ENCODE results near the gene ARHGAP44. TPM values are rescaled to one million over a fixed set of nuclear protein-coding genes. Genes with fewer than 3 reads are reported as not detected.

ARHGAP44 gene
- total and polyA plus RNA-seq, 8 donors = 2.8 to 239 (median 7.4) TPM

DNA sequence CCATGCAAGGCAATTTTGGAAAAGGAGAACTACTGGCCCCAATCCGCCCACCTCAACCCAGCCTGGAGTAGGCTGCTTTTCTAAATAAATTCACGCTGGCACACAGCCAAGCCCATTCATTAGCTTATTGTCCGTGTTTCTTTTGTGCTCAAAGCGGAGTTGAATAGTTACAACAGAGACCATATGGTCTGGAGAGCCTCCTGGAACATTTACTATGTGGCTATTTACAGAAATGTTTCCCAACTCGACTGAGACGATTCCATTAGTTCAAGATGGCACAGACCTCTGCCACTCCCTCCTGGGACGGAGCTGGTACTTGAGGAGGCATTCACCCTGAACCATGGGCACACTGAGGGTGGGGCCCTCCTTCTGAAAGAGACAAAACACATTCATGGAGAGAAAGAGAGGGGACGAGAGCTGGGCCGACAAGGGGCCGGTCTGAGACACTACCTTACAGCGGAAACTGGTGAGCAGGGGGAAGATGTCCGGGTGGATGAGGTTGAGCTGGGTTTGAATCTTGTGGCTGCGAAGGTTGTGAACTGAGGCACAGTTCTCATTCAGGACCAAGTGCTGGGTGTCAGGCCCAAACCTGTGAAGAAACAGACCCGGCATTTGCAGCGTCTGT is 212.8 kb downstream of the ARHGAP44 start:
- Histone ChIP-seq H3K36me3 (peaks cover 77 to 100% (median 100%) of the 10 kb centered on the region in 4 donors), H3K4me3 (no peak overlapping the region), H3K27ac (no peak overlapping the region), H3K9me3 (no peaks in the 10 kb centered on the region), H3K4me1 (peaks cover 0 to 17% (median 4%) of the 10 kb centered on the region in 4 donors), H3K27me3 (no peaks in the 10 kb centered on the region)
- intact Hi-C loops (cut with DNase I; ENCODE audit: low total_unique reads) = loop anchor here (10.0 kb wide), 1 partner anchor 457 kb away; no protein-coding TSS in a partner anchor
- WGBS, 5 donors = 59 to 65% (median 63%) methylated on average over 15 of the region's 15 CpGs
- DNase-seq = peak in 1 of 2 donors; percentile 39
- no peak for TF ChIP-seq POLR2A (IDR thresholded peaks at IDR 0.05)

DNA sequence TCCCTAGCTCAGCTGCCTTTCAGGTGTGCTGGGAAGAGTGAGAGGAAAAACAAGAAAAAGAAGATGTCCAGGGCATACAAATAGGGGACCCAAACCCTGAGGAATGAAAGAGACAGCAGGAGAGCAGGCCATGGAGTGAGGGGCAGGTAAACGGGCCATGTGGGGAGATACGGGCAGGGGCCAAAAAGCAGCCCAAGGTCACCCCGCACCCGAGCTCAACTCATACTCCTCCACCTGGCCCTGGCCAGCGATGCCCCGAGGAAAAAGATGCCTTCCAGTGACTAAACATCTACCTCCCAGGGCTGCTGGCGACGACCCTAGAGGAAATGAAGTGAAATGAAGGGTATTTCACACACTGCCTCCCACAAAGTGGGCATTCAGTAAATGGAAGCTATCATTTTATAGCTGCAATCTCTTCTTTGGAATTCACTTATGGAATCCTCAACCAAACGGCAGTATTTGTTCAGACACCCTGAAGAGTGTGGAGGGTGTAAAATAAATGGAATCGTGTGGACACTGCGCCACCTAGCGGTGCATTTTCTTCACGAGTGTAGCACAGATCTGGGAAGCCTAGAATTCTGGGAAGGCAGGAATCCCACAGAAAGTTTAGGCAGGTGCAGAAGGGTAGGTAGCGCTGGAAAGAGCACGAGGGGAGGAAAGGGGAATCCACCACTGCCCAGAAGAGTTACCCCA is 213.6 kb downstream of the ARHGAP44 start:
- H3K4me3 ChIP-seq = no peak overlapping the region
- intact Hi-C loops (cut with DNase I; ENCODE audit: low total_unique reads) = loop anchor here (10.0 kb wide), 1 partner anchor 458 kb away; no protein-coding TSS in a partner anchor
- no peak overlapping the region for H3K27ac ChIP-seq
- WGBS, 5 donors = 41 to 51% (median 48%) methylated on average over 15 of the region's 15 CpGs
- peak; percentile 84 to 90 for DNase-seq
- H3K9me3 ChIP-seq = no peaks in the 10 kb centered on the region
- no peak for TF ChIP-seq POLR2A (IDR thresholded peaks at IDR 0.05)
- TF ChIP-seq, protein P1, sequence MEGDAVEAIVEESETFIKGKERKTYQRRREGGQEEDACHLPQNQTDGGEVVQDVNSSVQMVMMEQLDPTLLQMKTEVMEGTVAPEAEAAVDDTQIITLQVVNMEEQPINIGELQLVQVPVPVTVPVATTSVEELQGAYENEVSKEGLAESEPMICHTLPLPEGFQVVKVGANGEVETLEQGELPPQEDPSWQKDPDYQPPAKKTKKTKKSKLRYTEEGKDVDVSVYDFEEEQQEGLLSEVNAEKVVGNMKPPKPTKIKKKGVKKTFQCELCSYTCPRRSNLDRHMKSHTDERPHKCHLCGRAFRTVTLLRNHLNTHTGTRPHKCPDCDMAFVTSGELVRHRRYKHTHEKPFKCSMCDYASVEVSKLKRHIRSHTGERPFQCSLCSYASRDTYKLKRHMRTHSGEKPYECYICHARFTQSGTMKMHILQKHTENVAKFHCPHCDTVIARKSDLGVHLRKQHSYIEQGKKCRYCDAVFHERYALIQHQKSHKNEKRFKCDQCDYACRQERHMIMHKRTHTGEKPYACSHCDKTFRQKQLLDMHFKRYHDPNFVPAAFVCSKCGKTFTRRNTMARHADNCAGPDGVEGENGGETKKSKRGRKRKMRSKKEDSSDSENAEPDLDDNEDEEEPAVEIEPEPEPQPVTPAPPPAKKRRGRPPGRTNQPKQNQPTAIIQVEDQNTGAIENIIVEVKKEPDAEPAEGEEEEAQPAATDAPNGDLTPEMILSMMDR (IDR thresholded peaks at IDR 0.05) = peak in 5 of 7 experiments; percentile 61 to 87 (median 75)
- H3K27me3 ChIP-seq = no peaks in the 10 kb centered on the region
- H3K36me3 ChIP-seq = peaks cover 73 to 100% (median 100%) of the 10 kb centered on the region in 4 donors
- peaks cover 0 to 17% (median 4%) of the 10 kb centered on the region in 4 donors for H3K4me1 ChIP-seq

DNA sequence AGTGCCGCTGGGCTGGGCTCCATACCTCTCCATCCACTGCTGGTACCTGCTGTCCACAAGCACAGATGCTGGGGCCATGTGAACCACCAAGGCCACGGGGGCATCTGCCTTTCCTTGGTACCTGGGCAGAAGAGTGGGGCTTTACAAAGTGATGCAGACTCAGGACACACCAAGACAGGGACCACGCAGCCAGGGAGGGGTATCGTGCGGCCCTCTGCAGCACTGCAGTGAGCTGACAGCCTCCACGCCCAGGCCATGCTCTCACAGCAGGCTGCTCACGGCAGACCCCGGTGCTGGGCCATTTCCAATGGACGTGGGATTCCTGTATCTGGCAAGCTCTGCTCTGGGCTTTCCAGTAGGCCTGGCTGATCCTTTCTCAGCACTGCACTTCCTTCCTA is 214.2 kb downstream of the ARHGAP44 start:
- TF ChIP-seq, protein P1 (IDR thresholded peaks at IDR 0.05) = peak in 1 of 7 experiments; percentile 37
- TF ChIP-seq POLR2A (IDR thresholded peaks at IDR 0.05) = no peak
- intact Hi-C loops (cut with DNase I; ENCODE audit: low total_unique reads) = loop anchor here (10.0 kb wide), 1 partner anchor 459 kb away; no protein-coding TSS in a partner anchor

DNA sequence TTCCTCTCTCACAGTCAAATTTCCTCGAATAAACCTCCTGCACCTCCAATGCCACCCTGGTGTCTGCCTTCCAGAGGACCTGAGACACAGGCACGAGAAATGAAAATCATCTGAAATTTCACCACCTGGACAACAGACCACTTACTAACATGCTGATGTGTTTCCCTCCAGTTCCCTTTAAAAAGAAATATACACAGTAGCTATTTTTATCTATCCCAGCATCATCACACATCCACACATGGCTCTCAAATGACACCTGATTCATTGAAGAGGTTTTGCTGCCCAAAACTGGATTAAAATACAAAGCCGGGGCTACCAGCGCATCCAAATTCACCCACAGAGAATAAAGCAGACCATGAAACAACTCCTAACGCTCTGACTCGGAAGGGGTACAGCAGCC is 214.6 kb downstream of the ARHGAP44 start:
- no peak for DNase-seq
- H3K4me1 ChIP-seq = peaks cover 0 to 17% (median 4%) of the 10 kb centered on the region in 4 donors
- intact Hi-C loops (cut with DNase I; ENCODE audit: low total_unique reads) = loop anchor here (10.0 kb wide), 1 partner anchor 459 kb away; no protein-coding TSS in a partner anchor
- no peaks in the 10 kb centered on the region for H3K27me3 ChIP-seq
- 85 to 91% (median 90%) methylated on average over 6 of the region's 6 CpGs for WGBS, 5 donors
- TF ChIP-seq, protein P1 (IDR thresholded peaks at IDR 0.05) = no peak
- TF ChIP-seq POLR2AphosphoS5 (IDR thresholded peaks at IDR 0.05) = no peak
- no peak for TF ChIP-seq POLR2A (IDR thresholded peaks at IDR 0.05)
- TF ChIP-seq EP300 (IDR thresholded peaks at IDR 0.05) = no peak
- no peak overlapping the region for H3K4me3 ChIP-seq
- no peak overlapping the region for H3K27ac ChIP-seq
- no peaks in the 10 kb centered on the region for H3K9me3 ChIP-seq
- peaks cover 73 to 100% (median 100%) of the 10 kb centered on the region in 4 donors for H3K36me3 ChIP-seq

More for the DNA sequence above, 214.2 kb downstream of the ARHGAP44 start:
- Histone ChIP-seq H3K27ac (no peak overlapping the region), H3K36me3 (peaks cover 73 to 100% (median 100%) of the 10 kb centered on the region in 4 donors), H3K4me3 (no peak overlapping the region), H3K27me3 (no peaks in the 10 kb centered on the region), H3K9me3 (no peaks in the 10 kb centered on the region), H3K4me1 (peaks cover 0 to 17% (median 4%) of the 10 kb centered on the region in 4 donors)
- WGBS, 5 donors = 72 to 86% (median 82%) methylated on average over 8 to 9 of the region's 9 CpGs
- no peak for DNase-seq

Data from stomach (tissue), 9 donors.